ENCODE data around the gene TEP1. TPM values are rescaled to one million over a fixed set of nuclear protein-coding genes. Genes with fewer than 3 reads are reported as not detected.

TEP1 gene
- total and polyA plus RNA-seq, 10 of the 15 experiments (the other 5 are each of a cell fraction or from before 2014, with no cell fraction given) = 3.3 to 29.7 (median 16.8) TPM

- in situ Hi-C loops (cut with MboI) (no loop called here), intact Hi-C loops (cut with micrococcal nuclease; ENCODE audit: unreplicated experiment) (no loop called here)
- ATAC-seq (no peak), DNase-seq (ENCODE audit: low read depth, low spot score) (no peak), FAIRE-seq (no peak)
- TF ChIP-seq CREM (IDR thresholded peaks at IDR 0.05; ENCODE audit: low read depth) = no peak
- TF ChIP-seq ZNF24 (IDR thresholded peaks at IDR 0.05) = no peak
- no peak for TF ChIP-seq SMC3 (IDR thresholded peaks at IDR 0.05; ENCODE audit: borderline replicate concordance, low read length)
- TF ChIP-seq, protein P1, sequence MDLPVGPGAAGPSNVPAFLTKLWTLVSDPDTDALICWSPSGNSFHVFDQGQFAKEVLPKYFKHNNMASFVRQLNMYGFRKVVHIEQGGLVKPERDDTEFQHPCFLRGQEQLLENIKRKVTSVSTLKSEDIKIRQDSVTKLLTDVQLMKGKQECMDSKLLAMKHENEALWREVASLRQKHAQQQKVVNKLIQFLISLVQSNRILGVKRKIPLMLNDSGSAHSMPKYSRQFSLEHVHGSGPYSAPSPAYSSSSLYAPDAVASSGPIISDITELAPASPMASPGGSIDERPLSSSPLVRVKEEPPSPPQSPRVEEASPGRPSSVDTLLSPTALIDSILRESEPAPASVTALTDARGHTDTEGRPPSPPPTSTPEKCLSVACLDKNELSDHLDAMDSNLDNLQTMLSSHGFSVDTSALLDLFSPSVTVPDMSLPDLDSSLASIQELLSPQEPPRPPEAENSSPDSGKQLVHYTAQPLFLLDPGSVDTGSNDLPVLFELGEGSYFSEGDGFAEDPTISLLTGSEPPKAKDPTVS (IDR thresholded peaks at IDR 0.05; ENCODE audit: low read depth, low read length) = no peak
- no peak for TF ChIP-seq POU2F2 (IDR thresholded peaks at IDR 0.05; ENCODE audit: borderline replicate concordance, low read depth, low read length)
- TF ChIP-seq JUNB (IDR thresholded peaks at IDR 0.05) = no peak
- no peak for TF ChIP-seq BACH1 (IDR thresholded peaks at IDR 0.05; ENCODE audit: borderline replicate concordance)
- no peak for TF ChIP-seq TCF12 (IDR thresholded peaks at IDR 0.05; ENCODE audit: low read depth, low read length)
- no peak for TF ChIP-seq GABPA (IDR thresholded peaks at IDR 0.05; ENCODE audit: low read depth)
- TF ChIP-seq, protein P2, sequence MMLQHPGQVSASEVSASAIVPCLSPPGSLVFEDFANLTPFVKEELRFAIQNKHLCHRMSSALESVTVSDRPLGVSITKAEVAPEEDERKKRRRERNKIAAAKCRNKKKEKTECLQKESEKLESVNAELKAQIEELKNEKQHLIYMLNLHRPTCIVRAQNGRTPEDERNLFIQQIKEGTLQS (IDR thresholded peaks at IDR 0.05; ENCODE audit: borderline replicate concordance, extremely low read depth, low read depth, low read length) = no peak
- TF ChIP-seq ZNF207 (IDR thresholded peaks at IDR 0.05; ENCODE audit: borderline replicate concordance) = no peak
- no peak for TF ChIP-seq IRF4 (IDR thresholded peaks at IDR 0.05; ENCODE audit: low read depth, low read length)
- no peak for TF ChIP-seq TCF7 (IDR thresholded peaks at IDR 0.05; ENCODE audit: borderline replicate concordance)
- TF ChIP-seq EED (IDR thresholded peaks at IDR 0.05; ENCODE audit: low read depth) = no peak
- no TSS peak for BruUV-seq (replicated peaks)
- no peaks in the 10 kb centered on the region for H3K9me3 ChIP-seq (replicated peaks; ENCODE audit: control insufficient read depth, insufficient read depth, low read length)
- H4K20me1 ChIP-seq (ENCODE audit: control insufficient read depth, insufficient read depth) = no peaks in the 10 kb centered on the region
- ChIA-PET CTCF (no interaction called here), SMC1A (ENCODE audit: uncharacterized antibody, unreplicated experiment) (interaction anchor here (1.0 kb wide), 1 partner anchor 64 kb away, joined by 3 read pairs; the partner anchor contains the start of genes APEX1 and OSGEP), POLR2A (interaction anchor here (1.0 kb wide), 1 partner anchor 11 kb away, joined by 3 read pairs; no protein-coding TSS in a partner anchor), RAD21 (ENCODE audit: unreplicated experiment) (no interaction called here)
- no peak overlapping the region for H3K4me3 ChIP-seq
- H3K27ac ChIP-seq (ENCODE audit: control insufficient read depth, insufficient read depth) = no peak overlapping the region
- no peaks in the 10 kb centered on the region for H3K27me3 ChIP-seq (replicated peaks in 1 of 2; ENCODE audit: control insufficient read depth in 2 of 2, insufficient read depth in 2 of 2, low read length in 1 of 2)
- no peak overlapping the region for H2AFZ ChIP-seq (ENCODE audit: control insufficient read depth, low read depth, low read length)
- H3K4me1 ChIP-seq (ENCODE audit: control insufficient read depth, insufficient read depth, low read length) = 0 out of 2 replicates have a peak, but pooled peaks cover 3% of the 10 kb centered on the region
- no peaks in the 10 kb centered on the region for H3K79me2 ChIP-seq (ENCODE audit: control insufficient read depth, insufficient read depth, low read length)
- 95% methylated on average over 4 of the region's 4 CpGs for WGBS (ENCODE audit: insufficient coverage, insufficient replicate concordance, low lambda C conversion rate, missing lambda C conversion rate)
- no peak overlapping the region for H3K9ac ChIP-seq (ENCODE audit: control insufficient read depth, insufficient read depth, low read length)
- H3K36me3 ChIP-seq (ENCODE audit: control insufficient read depth in 2 of 2, insufficient read depth in 2 of 2, low read length in 1 of 2) = peaks cover 13 to 32% of the 10 kb centered on the region in 2 experiments
- H3K4me2 ChIP-seq (ENCODE audit: control insufficient read depth, insufficient read depth) = no peak overlapping the region
Observed at GRCh38 chr14:20391505-20391904, 21.8 kb downstream of the TEP1 start.
